ENCODE measurements around the gene C1QTNF9B.

DNA sequence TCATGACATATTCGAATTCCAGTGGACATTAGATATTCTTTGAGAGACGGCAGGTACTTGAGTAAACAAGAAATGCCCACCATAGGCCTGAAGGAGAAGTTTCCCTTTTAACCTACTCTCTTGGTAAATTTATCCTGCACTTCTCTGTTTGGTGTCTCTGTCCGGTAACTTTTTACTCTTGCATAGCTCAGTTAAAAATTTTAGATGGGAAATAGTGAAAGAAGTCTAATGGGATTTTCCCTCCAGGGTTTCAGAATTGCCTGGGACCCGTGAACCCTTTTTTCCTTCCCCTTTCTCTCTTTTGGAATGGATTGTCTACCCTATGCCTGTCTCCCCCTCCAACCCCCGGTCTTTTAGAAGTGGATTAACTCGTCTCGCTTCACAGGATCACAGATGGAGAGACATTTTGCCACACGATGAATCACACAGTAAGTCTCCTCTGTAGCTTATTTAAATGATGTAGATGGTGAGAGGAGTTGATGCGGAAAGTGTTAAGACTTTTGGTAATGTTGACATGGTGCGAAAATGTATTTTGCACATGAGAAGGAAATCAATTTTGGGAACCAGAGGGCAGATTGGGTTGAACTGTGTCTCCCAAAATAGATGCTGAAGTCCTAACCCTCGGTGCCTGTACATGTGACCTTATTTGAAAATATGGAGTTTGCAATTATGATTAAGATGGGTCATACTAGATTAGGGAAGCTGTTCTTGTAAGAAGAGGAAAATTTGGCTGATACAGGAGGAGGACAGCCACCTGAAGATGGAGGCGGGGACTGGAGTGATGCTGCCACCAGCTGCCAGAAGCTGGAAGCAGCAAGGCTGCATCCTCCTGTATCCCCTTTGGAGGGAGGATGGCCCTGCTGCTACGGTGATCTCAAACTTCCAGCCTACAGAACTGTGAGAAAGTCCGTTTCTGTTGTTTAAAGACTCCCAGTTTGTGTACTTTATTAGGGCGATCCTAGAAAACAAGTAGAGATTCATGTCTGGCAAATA is 7.4 kb downstream of the C1QTNF9B start:
- TF ChIP-seq, protein P1, sequence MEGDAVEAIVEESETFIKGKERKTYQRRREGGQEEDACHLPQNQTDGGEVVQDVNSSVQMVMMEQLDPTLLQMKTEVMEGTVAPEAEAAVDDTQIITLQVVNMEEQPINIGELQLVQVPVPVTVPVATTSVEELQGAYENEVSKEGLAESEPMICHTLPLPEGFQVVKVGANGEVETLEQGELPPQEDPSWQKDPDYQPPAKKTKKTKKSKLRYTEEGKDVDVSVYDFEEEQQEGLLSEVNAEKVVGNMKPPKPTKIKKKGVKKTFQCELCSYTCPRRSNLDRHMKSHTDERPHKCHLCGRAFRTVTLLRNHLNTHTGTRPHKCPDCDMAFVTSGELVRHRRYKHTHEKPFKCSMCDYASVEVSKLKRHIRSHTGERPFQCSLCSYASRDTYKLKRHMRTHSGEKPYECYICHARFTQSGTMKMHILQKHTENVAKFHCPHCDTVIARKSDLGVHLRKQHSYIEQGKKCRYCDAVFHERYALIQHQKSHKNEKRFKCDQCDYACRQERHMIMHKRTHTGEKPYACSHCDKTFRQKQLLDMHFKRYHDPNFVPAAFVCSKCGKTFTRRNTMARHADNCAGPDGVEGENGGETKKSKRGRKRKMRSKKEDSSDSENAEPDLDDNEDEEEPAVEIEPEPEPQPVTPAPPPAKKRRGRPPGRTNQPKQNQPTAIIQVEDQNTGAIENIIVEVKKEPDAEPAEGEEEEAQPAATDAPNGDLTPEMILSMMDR (IDR thresholded peaks at IDR 0.05 in 8 of 11, conservative IDR thresholded peaks at IDR 0.05 in 3 of 11), result peak in 3 of 11 experiments; percentile 5 to 46 (median 6)
- TF ChIP-seq POLR2A (IDR thresholded peaks at IDR 0.05) (no peak), POLR2AphosphoS5 (IDR thresholded peaks at IDR 0.05) (no peak)
